Fibroblast of mammary gland (primary cell): ENCODE results near the gene CUZD1.

Experiments used
- DNase-seq: peaks from one replicate; pipeline ENCODE4 v3.0.0-alpha.2; 2010; ENCODE audit warnings: low read depth
- H3K4me3 ChIP-seq: 2 replicates; pipeline ENCODE4 v1.5.1; 2011; ENCODE audit warnings: low read depth, mild to moderate bottlenecking, low read length, moderate library complexity; ENCODE audit not compliant: control insufficient read depth
- TF ChIP-seq, protein P1 (sequence below): conservative IDR thresholded peaks from 2 replicates; pipeline ENCODE4 v1.5.1; 2011; ENCODE audit warnings: low read depth, low read length, inconsistent platforms; ENCODE audit not compliant: control insufficient read depth, insufficient read depth

Gene CUZD1

DNA sequence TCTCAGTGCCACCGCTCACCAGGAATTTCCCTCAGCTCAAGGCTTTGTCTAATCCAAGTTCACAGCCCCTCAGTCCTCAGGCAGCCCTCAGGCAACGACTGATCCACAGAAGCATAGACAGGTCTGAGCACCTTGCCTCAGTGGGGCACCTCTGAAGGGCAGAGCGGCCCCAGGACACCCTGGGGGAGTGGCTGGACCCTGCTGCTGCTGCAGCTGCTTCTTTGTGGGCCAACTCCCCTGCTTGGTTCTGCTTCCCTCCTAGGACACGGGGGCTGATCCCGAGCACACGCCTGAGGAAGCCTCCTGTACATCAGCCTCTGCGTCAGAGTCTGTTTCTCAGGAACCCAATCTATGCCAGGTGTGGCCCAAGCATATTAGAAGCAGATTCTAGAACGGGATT, 16.2 kb downstream of the CUZD1 start:
- DNase-seq: no peak
- no peak overlapping the region for H3K4me3 ChIP-seq
- TF ChIP-seq, protein P1, sequence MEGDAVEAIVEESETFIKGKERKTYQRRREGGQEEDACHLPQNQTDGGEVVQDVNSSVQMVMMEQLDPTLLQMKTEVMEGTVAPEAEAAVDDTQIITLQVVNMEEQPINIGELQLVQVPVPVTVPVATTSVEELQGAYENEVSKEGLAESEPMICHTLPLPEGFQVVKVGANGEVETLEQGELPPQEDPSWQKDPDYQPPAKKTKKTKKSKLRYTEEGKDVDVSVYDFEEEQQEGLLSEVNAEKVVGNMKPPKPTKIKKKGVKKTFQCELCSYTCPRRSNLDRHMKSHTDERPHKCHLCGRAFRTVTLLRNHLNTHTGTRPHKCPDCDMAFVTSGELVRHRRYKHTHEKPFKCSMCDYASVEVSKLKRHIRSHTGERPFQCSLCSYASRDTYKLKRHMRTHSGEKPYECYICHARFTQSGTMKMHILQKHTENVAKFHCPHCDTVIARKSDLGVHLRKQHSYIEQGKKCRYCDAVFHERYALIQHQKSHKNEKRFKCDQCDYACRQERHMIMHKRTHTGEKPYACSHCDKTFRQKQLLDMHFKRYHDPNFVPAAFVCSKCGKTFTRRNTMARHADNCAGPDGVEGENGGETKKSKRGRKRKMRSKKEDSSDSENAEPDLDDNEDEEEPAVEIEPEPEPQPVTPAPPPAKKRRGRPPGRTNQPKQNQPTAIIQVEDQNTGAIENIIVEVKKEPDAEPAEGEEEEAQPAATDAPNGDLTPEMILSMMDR: no peak

DNA sequence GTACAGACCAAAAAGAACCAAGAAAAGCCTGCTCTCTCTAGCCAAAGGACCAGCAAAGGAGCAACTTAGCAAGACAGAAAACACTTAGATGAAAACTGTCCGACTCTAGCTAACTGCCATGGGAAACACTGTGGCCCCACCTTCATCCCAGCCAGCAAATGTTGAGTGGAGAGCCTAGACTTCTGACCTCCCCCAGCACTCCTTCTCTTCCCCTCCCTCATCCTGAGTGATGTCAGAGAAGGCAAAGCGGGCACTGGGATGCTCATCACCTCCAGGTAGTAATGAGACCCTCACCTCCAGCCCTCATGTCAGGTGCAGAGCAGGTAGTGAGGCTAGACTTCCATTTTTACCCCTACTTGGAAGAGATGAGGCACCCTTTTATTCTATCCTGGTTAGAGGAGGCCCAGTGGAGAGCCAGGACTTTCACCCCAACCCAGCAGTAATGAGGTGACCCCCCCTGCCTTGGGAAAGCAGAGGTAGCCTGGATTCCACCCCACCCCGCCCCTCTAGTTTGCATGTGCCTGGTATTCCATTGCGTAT, 16.9 kb downstream of the CUZD1 start:
- H3K4me3 ChIP-seq: no peak overlapping the region
- DNase-seq: no peak
- TF ChIP-seq, protein P1: no peak

DNA sequence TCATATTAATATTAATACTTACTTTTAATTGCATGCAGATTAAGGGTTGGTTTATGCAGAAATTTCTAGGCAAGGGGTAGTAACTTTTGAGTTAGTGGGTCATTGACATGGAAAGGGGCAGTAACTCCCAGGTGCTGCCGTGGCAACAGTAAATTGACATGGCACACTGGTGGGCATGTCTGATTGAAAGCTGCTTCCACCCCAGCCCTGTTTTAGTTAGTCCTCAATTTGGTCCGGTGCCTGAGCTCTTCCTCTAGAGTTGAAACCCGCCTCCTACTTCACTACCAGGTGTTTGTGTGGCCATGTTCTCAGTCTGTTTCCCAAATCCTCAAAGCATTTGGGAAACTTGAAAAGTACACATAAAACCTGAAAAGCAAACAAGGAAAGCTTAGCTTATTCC, 18.4 kb downstream of the CUZD1 start:
- H3K4me3 ChIP-seq: no peak overlapping the region
- TF ChIP-seq, protein P1: no peak
- DNase-seq: no peak

DNA sequence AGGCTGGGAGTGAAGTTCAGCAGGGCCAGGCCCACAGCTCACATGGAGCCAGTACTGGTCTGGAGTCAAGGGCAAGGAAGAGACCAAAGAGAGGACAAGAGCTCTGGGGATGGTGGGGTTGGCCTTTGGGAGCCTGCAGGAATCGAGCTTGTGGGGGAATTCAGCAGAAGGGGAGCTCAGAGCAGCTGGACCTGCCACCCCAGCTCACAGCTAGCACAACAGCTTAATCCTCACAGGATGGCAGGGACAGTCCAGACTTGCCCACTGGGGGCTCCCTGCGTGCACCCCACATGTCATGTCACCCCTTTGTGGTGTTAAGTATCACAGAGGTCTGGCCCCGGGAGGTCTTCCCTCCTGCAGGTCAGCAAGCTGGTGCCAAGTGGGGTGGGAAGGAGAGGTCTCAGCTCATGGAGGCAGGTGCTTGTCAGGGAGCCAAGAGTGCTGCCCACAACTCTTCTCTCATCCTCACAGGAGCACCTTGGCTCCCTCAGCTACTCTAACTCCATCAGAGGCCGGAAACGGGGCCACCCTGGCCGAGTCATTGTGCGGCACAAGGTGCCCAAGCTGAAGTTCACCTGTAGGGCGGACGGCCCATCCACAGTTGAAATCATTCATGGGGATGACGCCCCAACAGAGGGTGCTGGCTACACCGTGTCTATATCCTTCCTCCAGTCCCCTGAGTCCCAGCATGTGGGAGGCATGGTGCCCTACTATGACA, 22.5 kb downstream of the CUZD1 start:
- no peak overlapping the region for H3K4me3 ChIP-seq
- DNase-seq: no peak
- TF ChIP-seq, protein P1: no peak

DNA sequence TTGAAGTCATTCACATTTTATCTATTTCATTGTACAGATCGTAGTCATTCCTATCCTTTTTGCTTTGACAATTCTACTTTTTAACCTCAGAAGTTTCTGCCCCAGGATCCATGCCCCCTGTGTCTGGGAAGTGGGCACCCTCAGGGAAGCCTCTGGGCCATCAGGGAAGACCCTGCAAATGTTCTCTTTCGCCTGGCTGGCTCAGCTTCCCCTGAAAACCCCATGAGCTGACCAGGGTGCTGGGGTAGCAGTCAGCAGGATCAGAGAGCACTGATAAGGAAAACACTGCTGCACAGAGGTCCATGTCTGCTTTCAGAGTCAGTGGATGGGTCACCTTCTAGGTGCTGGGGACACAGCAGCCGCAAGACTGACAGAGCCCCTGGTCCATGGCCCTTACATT, 23.8 kb downstream of the CUZD1 start:
- no peak overlapping the region for H3K4me3 ChIP-seq
- DNase-seq: no peak
- TF ChIP-seq, protein P1: no peak

DNA sequence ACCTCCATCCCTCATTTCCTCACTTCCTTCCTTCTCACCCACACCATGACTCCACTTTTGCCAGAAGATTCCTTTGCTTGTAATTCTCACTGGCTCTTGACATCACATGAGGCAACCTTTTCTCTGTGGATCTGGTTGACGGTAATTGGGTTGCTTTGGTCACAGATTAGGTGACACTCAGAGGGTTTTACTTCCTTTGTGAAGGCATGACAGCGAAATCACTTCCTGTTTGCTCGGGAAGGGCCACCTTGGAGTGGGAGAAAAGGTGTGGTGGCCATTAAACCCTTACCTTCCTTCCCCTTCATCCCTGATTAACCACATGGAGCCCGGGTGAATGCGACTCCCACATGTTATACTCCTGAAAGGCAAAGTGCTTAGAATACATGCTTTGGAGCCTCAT, 30.2 kb downstream of the CUZD1 start:
- no peak overlapping the region for H3K4me3 ChIP-seq
- no peak for DNase-seq
- TF ChIP-seq, protein P1: no peak
